ENCODE data around the gene DYRK4. TPM values are rescaled to one million over a fixed set of nuclear protein-coding genes. Genes with fewer than 3 reads are reported as not detected.

The DYRK4 gene
- total and polyA plus RNA-seq, 2 of the 13 experiments (the other 11 are each of a cell fraction or from before 2014, with no cell fraction given): 29.4 to 40.2 TPM

GRCh38 chr12:4648501-4649357 is 86.7 kb downstream of the DYRK4 start, which contains the start of the genes AKAP3 and NDUFA9 (continued):
- TF ChIP-seq MYPOP (CRISPR knock-in tag; IDR thresholded peaks at IDR 0.05) (peak; percentile 87), ZNF703 (CRISPR knock-in tag; IDR thresholded peaks at IDR 0.05; ENCODE audit: borderline replicate concordance) (peak; percentile 78; the same call in 1 of the 2 replicates), PAWR (CRISPR knock-in tag; IDR thresholded peaks at IDR 0.05; ENCODE audit: borderline replicate concordance) (no peak), SNAPC4 (CRISPR knock-in tag; IDR thresholded peaks at IDR 0.05) (0 out of 2 replicates have a peak, but pooled peaks have one; percentile 8), HOXA9 (CRISPR knock-in tag; IDR thresholded peaks at IDR 0.05; ENCODE audit: borderline replicate concordance) (peak; percentile 54; the same call in 1 of the 2 replicates), AHDC1 (CRISPR knock-in tag; IDR thresholded peaks at IDR 0.05; ENCODE audit: borderline replicate concordance) (no peak), ERF (CRISPR knock-in tag; IDR thresholded peaks at IDR 0.05) (peak; percentile 37; the same call in 1 of the 2 replicates), SNAPC5 (CRISPR knock-in tag; IDR thresholded peaks at IDR 0.05; ENCODE audit: borderline replicate concordance) (no peak), ZBTB4 (CRISPR knock-in tag; IDR thresholded peaks at IDR 0.05; ENCODE audit: borderline replicate concordance) (no peak), KDM3A (CRISPR knock-in tag; IDR thresholded peaks at IDR 0.05; ENCODE audit: low read depth) (no peak)
